ENCODE data around the gene BFSP1.

BFSP1 gene

GRCh38 chr20:17465236-17465635, 65.9 kb downstream of the BFSP1 start:
- DNase-seq (ENCODE audit: low read depth in 2 of 2) = no peak

GRCh38 chr20:17463711-17464110, 67.5 kb downstream of the BFSP1 start:
- DNase-seq (ENCODE audit: low read depth in 2 of 2) = no peak

- no peak for DNase-seq (ENCODE audit: low read depth in 2 of 2)
Observed at GRCh38 chr20:17461941-17462340, 69.2 kb downstream of the BFSP1 start.

- DNase-seq (ENCODE audit: low read depth in 2 of 2) = no peak
Observed at GRCh38 chr20:17460119-17460518, 71.1 kb downstream of the BFSP1 start.

- no peak for DNase-seq (ENCODE audit: low read depth in 2 of 2)
Observed at GRCh38 chr20:17457588-17458190, 73.5 kb downstream of the BFSP1 start.

GRCh38 chr20:17457079-17457478, 74.1 kb downstream of the BFSP1 start:
- no peak for DNase-seq (ENCODE audit: low read depth in 2 of 2)

GRCh38 chr20:17456279-17456678, 74.9 kb downstream of the BFSP1 start:
- DNase-seq (ENCODE audit: low read depth in 2 of 2) = no peak

GRCh38 chr20:17453592-17453991, 77.6 kb downstream of the BFSP1 start:
- no peak for DNase-seq (ENCODE audit: low read depth in 2 of 2)

- DNase-seq (ENCODE audit: low read depth in 2 of 2) = no peak
Observed at GRCh38 chr20:17452441-17452840, 78.7 kb downstream of the BFSP1 start.

- no peak for DNase-seq (ENCODE audit: low read depth in 2 of 2)
Observed at GRCh38 chr20:17449031-17449430, 82.1 kb downstream of the BFSP1 start.

GRCh38 chr20:17448071-17448470, 83.1 kb downstream of the BFSP1 start:
- DNase-seq (ENCODE audit: low read depth in 2 of 2) = no peak

- no peak for DNase-seq (ENCODE audit: low read depth in 2 of 2)
Observed at GRCh38 chr20:17446171-17446570, 85.0 kb downstream of the BFSP1 start.

GRCh38 chr20:17445543-17445942, 85.6 kb downstream of the BFSP1 start:
- no peak for DNase-seq (ENCODE audit: low read depth in 2 of 2)

- DNase-seq (ENCODE audit: low read depth in 2 of 2) = no peak
Observed at GRCh38 chr20:17444091-17444490, 87.1 kb downstream of the BFSP1 start.
